Measurements from ENCODE around the gene SMAD3.

Gene SMAD3

GRCh38 chr15:67194171-67195114 lies 129.0 kb downstream of the SMAD3 start:
- DNase-seq = no peak
- H3K4me1 Mint-ChIP-seq (ENCODE audit: low read depth) = peaks cover 21% of the 10 kb centered on the region
- no peak overlapping the region for H3K4me3 Mint-ChIP-seq
- H3K27me3 Mint-ChIP-seq = no peaks in the 10 kb centered on the region
- peaks cover 95% of the 10 kb centered on the region for H3K36me3 Mint-ChIP-seq (ENCODE audit: low read depth)
- no peaks in the 10 kb centered on the region for H3K9me3 Mint-ChIP-seq
- peak overlapping the region; percentile 58 for H3K27ac Mint-ChIP-seq

DNA sequence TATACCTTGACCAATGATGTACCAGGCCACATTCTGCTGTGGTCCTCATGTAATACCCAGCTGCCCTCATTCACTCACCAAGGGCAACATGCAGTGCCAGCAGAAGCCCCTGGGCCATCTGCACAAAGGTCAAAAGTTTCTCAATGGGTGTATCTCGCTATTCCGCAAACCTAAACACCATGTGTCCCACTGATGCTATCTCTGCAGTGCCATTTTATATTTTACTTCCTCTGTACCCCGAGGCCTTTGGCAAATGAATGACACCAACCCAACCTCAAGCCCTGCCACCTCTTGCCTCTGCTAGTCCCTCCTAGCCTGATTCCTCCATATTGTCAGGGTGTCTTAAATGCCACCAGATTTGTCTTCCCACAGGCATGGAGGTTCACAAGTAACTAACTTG lies 129.9 kb downstream of the SMAD3 start:
- DNase-seq = no peak
- H3K4me3 Mint-ChIP-seq = no peak overlapping the region
- H3K36me3 Mint-ChIP-seq (ENCODE audit: low read depth) = peaks cover 95% of the 10 kb centered on the region
- no peaks in the 10 kb centered on the region for H3K27me3 Mint-ChIP-seq
- H3K9me3 Mint-ChIP-seq = no peaks in the 10 kb centered on the region
- peaks cover 24% of the 10 kb centered on the region for H3K4me1 Mint-ChIP-seq (ENCODE audit: low read depth)
- H3K27ac Mint-ChIP-seq = peak overlapping the region; percentile 76

DNA sequence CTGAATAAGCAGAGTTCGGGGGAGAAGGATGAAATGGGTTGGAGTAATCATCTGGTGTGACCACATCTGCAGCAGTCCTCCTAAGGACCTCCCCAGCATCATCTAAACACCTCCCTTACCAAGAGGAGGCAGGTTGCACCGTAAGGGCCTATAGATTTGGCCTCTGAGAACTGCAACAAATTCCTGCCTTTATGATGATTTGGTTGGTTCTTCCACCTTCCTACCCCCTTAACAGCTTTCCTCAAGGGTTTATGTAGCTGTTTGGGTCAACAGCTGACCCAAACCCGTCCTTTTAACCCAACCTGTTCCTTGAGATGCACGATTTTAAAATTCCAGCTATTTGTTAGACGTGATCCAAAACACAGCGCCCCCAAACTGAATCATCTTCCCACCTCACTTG lies 130.8 kb downstream of the SMAD3 start:
- no peaks in the 10 kb centered on the region for H3K27me3 Mint-ChIP-seq
- peak overlapping the region; percentile 24 for H3K27ac Mint-ChIP-seq
- H3K36me3 Mint-ChIP-seq (ENCODE audit: low read depth) = peaks cover 96% of the 10 kb centered on the region
- no peak overlapping the region for H3K4me3 Mint-ChIP-seq
- H3K4me1 Mint-ChIP-seq (ENCODE audit: low read depth) = peaks cover 24% of the 10 kb centered on the region
- H3K9me3 Mint-ChIP-seq = no peaks in the 10 kb centered on the region
- DNase-seq = no peak

DNA sequence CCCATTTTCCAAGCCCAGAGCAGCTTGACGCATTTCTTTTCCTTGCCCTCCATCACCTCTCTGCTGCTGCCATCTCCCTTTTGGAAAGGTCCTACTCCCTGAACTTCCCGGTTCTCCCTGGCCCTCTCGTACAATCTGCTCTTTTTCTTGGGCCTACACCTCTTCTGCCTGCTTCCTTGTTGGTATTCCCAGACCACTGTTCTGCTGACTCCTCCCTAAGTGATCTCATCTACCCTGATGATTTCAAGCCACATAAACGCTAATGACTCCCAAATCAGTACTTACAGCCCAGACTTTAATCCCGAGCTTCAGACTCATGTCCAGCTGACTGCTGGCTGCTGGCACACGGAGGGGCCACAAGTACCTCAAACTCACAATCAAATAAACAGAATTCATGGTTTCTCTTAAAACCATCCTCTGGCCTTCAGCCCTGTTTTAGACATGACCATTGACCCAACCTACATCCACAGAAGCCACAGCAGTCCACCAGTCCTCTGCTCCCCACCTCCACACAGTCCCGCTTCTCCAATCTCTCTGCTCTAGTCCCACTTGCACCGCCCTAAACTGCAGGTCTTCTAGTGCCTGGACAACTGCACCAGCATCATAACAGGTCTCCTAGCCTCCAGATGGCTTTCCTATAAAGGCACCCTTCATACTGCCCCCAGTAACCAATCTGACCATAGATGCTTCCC lies 131.4 kb downstream of the SMAD3 start:
- Mint-ChIP-seq H3K4me3 (no peak overlapping the region), H3K27ac (peak overlapping the region; percentile 35), H3K9me3 (no peaks in the 10 kb centered on the region), H3K27me3 (no peaks in the 10 kb centered on the region), H3K4me1 (ENCODE audit: low read depth) (peaks cover 24% of the 10 kb centered on the region), H3K36me3 (ENCODE audit: low read depth) (peaks cover 96% of the 10 kb centered on the region)
- DNase-seq = no peak

DNA sequence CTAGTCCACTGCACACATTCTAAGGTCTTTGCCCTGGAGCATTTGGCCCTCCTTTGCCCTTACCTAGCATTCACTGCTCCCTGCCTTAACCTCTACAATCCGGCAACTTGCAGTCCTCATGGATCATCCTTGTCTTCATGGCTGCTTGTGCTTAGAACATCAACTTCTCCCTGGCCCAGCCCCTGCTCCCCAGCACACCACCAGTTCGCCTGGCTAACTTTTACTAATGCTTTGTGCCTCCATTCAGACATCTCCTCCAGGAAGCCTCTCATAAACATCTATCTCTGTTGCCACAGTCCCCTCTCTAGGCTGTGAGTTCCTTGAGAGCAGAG lies 131.9 kb downstream of the SMAD3 start:
- peak; percentile 30 for DNase-seq
- H3K9me3 Mint-ChIP-seq = no peaks in the 10 kb centered on the region
- H3K4me1 Mint-ChIP-seq (ENCODE audit: low read depth) = peaks cover 19% of the 10 kb centered on the region
- no peaks in the 10 kb centered on the region for H3K27me3 Mint-ChIP-seq
- peaks cover 96% of the 10 kb centered on the region for H3K36me3 Mint-ChIP-seq (ENCODE audit: low read depth)
- peak overlapping the region; percentile 35 for H3K27ac Mint-ChIP-seq
- no peak overlapping the region for H3K4me3 Mint-ChIP-seq

DNA sequence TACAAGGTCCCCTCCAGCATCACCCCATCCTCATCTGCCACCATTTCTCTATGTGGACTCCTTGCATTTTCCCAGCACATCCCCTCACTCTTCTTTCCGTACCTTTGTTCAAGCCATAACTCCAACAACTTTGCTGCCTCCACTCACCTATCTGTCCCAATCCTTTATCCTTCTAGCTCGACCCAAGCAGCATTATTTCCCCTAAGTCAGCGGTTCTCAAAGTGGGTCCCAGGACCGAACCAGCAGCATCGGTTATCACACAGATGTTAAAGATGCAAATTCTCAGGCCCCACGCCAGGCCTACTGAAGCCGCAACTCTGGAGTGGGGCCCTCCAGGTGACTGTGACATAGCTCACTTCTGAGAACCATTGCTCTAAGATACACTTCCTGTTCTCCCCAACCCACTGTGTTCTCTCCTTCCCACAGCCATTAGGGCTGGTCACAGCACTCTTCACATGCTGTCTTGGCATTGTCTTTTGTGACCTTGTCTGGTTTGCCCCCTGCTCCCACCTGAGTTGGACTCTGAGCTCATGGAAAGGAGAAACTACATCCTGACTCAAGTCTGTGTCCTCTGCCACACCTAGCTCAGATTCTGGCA lies 132.9 kb downstream of the SMAD3 start:
- peak overlapping the region; percentile 81 for H3K27ac Mint-ChIP-seq

GRCh38 chr15:67199391-67199790 lies 134.0 kb downstream of the SMAD3 start:
- Mint-ChIP-seq H3K36me3 (ENCODE audit: low read depth) (peaks cover 95% of the 10 kb centered on the region), H3K4me1 (ENCODE audit: low read depth) (peaks cover 17% of the 10 kb centered on the region), H3K27ac (peak overlapping the region; percentile 20), H3K4me3 (no peak overlapping the region), H3K27me3 (no peaks in the 10 kb centered on the region), H3K9me3 (no peaks in the 10 kb centered on the region)
- DNase-seq = no peak

More for the DNA sequence above, 132.9 kb downstream of the SMAD3 start:
- Mint-ChIP-seq H3K9me3 (no peaks in the 10 kb centered on the region), H3K36me3 (ENCODE audit: low read depth) (peaks cover 95% of the 10 kb centered on the region), H3K4me1 (ENCODE audit: low read depth) (peaks cover 17% of the 10 kb centered on the region), H3K27me3 (no peaks in the 10 kb centered on the region), H3K4me3 (no peak overlapping the region)
- peak; percentile 31 for DNase-seq

DNA sequence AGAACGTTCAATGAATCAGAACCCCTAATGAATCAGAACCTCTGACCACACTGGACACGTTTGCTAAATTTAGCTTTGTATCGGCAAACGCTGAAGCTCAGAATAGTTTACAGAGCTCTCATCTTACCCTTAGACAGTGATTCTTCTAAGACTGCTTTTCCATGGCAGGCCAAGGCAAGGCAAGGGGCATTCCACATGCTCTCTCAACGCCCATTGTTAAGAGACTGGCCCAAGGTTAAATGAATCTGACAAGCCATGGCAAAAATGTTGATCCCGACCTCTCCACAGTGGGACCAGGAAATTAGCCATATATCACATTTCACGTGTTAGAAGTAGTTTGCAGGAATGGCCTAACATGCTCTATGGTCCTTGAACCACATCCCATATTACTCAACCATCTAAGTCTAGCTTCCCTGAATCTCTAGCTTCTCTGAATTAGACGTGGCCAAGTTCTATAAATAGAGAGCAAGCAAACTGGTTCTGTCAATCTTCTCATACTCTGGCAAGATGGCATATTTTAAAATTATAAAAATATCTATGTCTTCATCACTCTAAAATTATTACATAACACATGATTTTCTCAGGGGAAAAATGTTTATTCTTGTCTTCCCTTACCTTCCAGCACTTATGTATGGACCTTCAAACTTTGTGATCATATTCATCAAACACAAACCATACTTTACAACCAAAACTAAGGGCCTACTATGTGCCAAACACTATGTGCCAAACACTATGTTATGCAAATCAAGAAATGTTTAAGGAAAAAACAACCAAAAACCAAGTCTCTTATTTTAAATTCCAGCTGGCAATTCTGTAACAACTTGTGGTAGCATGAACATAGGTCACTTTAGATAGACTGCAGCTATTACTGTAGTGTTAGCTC lies 134.7 kb downstream of the SMAD3 start:
- H3K36me3 Mint-ChIP-seq (ENCODE audit: low read depth) = peaks cover 95% of the 10 kb centered on the region
- no peak overlapping the region for H3K4me3 Mint-ChIP-seq
- no peaks in the 10 kb centered on the region for H3K27me3 Mint-ChIP-seq
- peak overlapping the region; percentile 20 for H3K27ac Mint-ChIP-seq
- DNase-seq = no peak
- peaks cover 17% of the 10 kb centered on the region for H3K4me1 Mint-ChIP-seq (ENCODE audit: low read depth)
- H3K9me3 Mint-ChIP-seq = no peaks in the 10 kb centered on the region

DNA sequence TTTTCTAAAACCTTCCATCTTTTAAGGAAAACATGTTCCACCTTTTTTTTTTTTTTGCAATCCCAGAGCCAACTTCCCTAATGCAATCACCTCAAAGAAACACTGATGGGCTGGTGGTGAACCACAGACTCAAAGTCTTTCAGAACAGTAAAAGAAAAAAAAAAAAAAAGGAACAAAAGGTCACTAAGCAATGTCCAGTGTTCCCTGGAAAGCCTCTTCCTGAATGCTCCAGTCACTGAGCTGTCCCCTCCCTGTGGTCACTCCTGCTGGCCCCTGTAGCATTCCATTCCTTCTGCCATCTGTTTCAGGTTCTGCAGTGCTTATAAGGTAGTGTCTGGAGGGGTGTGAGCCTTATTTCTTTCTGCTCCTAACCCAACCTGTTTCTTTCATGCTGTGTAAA lies 135.7 kb downstream of the SMAD3 start:
- Mint-ChIP-seq H3K36me3 (ENCODE audit: low read depth) (peaks cover 97% of the 10 kb centered on the region), H3K27me3 (no peaks in the 10 kb centered on the region), H3K4me3 (no peak overlapping the region), H3K4me1 (ENCODE audit: low read depth) (peaks cover 17% of the 10 kb centered on the region), H3K27ac (peak overlapping the region; percentile 33), H3K9me3 (no peaks in the 10 kb centered on the region)
- DNase-seq = no peak

DNA sequence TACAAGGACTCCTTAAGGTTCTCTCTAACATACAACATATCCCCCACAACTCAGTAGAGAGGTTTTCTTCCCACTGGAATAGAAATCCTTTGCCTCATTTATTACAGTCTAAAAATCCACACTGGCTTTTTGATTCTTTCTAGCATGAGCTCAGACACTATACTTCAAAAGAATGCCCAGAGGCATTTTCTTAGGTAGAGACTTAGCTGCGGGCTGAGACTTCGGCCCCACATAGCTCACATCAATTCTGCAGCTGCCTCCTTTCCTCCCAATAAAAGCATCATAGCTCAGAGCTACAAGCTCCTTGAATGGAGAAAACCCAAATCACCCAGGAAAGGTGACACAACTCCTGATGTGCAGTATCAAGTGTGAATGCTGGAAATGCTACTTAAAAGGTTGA lies 136.7 kb downstream of the SMAD3 start:
- Mint-ChIP-seq H3K9me3 (no peaks in the 10 kb centered on the region), H3K27ac (no peak overlapping the region)

DNA sequence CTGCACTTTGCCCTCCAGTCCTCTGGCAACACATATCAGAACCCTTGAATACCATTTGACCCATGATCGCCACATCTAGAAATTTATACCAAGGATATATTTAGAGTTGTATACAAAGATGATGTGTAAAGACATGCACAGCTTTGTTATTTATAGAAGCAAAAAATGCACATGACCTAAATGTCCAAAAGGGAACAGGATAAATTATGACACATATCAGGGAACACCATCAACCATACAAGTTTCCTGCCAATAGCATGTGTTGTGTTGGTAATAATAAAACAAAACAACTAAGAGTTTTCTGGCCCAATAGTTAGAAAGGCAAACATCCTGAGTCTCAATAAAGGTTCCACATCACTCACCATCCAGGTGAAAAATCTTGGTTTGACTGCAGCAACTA lies 137.6 kb downstream of the SMAD3 start:
- no peaks in the 10 kb centered on the region for H3K9me3 Mint-ChIP-seq
- no peaks in the 10 kb centered on the region for H3K27me3 Mint-ChIP-seq
- H3K4me1 Mint-ChIP-seq (ENCODE audit: low read depth) = peaks cover 15% of the 10 kb centered on the region
- no peak overlapping the region for H3K4me3 Mint-ChIP-seq
- no peak overlapping the region for H3K27ac Mint-ChIP-seq
- no peak for DNase-seq
- peaks cover 96% of the 10 kb centered on the region for H3K36me3 Mint-ChIP-seq (ENCODE audit: low read depth)

More for the DNA sequence above, 136.7 kb downstream of the SMAD3 start:
- Mint-ChIP-seq H3K36me3 (ENCODE audit: low read depth) (peaks cover 96% of the 10 kb centered on the region), H3K4me3 (no peak overlapping the region), H3K4me1 (ENCODE audit: low read depth) (peaks cover 17% of the 10 kb centered on the region), H3K27me3 (no peaks in the 10 kb centered on the region)
- DNase-seq = no peak

DNA sequence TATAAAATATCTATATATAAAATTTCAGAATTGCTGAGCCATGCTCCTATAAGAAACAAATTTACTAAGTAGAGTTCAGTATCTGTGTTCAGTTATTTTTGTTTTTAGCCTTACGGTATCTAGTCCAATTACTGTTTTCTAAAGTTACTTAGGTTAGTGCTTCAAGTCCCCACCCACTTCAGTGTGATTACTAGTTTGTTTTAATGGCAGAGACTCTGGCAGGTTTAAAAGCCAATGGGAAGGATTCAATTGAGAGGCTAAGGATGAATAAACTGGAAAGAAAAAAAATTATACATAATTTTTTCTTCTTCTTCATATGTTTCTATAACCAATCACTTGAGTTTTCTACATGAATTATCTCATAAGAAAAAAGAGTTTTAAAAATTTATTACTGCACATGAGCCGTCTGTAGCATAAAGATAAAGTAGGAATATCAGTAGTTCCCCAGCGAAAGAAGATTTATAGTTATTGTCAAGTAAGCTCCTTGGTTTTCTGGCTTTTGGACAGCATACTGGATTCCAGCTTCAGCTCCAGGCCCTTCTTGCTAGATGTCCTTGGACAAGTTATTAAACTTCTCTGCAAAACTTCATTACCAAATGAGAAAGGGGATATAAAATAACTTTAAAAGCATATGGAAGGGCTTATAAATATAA lies 142.3 kb downstream of the SMAD3 start:
- Mint-ChIP-seq H3K27me3 (no peaks in the 10 kb centered on the region), H3K4me1 (ENCODE audit: low read depth) (no peaks in the 10 kb centered on the region), H3K9me3 (no peaks in the 10 kb centered on the region), H3K27ac (no peak overlapping the region), H3K4me3 (no peak overlapping the region), H3K36me3 (ENCODE audit: low read depth) (peaks cover 83% of the 10 kb centered on the region)
- DNase-seq = no peak

- Mint-ChIP-seq H3K4me1 (ENCODE audit: low read depth) (no peaks in the 10 kb centered on the region), H3K4me3 (no peak overlapping the region), H3K27me3 (no peaks in the 10 kb centered on the region), H3K27ac (peak overlapping the region; percentile 1), H3K9me3 (no peaks in the 10 kb centered on the region), H3K36me3 (ENCODE audit: low read depth) (peaks cover 77% of the 10 kb centered on the region)
- no peak for DNase-seq
Measured at GRCh38 chr15:67208396-67208795, 143.0 kb downstream of the SMAD3 start.

Data from activated T-cell treated with anti-CD3 and anti-CD28 coated beads, Interleukin-2, amount 50 U/mL, for 24 hours (primary cell).